ENCODE measurements around the gene LRP1. TPM values are rescaled to one million over a fixed set of nuclear protein-coding genes. Genes with fewer than 3 reads are reported as not detected.

Gene LRP1
- total RNA-seq, 1 donor from 2014 or later = 138 TPM

DNA sequence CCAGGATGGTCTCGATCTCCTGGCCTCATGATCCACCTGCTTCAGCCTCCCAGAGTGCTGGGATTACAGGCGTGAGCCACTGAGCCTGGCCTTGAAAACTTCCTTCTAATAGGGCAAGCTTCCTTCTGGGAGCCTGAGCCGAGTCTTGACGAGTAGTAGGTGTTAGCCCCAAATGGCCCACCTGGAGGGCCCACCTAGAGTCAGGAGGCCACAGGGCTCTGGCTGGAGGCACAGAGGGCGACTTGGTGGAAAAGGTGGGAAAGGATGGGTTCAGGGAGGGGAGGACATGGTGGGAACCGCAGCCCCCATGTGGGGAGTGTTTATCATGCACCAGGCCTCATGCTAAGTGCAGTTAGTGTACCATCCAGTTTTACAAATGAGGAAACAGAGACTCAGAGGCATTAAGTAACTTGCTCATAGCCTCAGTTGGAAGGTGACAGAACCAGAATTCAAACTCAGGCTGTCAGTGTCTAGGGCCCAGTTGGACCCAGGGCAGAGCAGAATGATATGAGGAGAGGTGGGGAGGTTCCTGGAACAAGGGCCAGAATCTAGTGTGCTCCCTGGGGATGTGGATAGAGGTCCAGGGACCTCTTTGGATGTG is 22.2 kb downstream of the LRP1 start:
- TF ChIP-seq CTCF (conservative IDR thresholded peaks at IDR 0.05) = no peak
- Mint-ChIP-seq H3K36me3 (peaks cover 30% of the 10 kb centered on the region), H3K27ac (no peak overlapping the region), H3K27me3 (no peaks in the 10 kb centered on the region), H3K4me3 (no peak overlapping the region), H3K9me3 (no peaks in the 10 kb centered on the region), H3K4me1 (ENCODE audit: unreplicated experiment) (peaks cover 58% of the 10 kb centered on the region)
- DNase-seq (ENCODE audit: extremely low spot score, unreplicated experiment) = no peak

- H3K9me3 Mint-ChIP-seq = no peaks in the 10 kb centered on the region
- H3K27ac Mint-ChIP-seq = peak overlapping the region; percentile 51
- no peaks in the 10 kb centered on the region for H3K27me3 Mint-ChIP-seq
- H3K4me1 Mint-ChIP-seq (ENCODE audit: unreplicated experiment) = peaks cover 46% of the 10 kb centered on the region
- DNase-seq (ENCODE audit: extremely low spot score, unreplicated experiment) = no peak
- peak overlapping the region; percentile 26 for H3K4me3 Mint-ChIP-seq
- no peak for TF ChIP-seq CTCF (conservative IDR thresholded peaks at IDR 0.05)
- H3K36me3 Mint-ChIP-seq = peaks cover 33% of the 10 kb centered on the region
These were observed 23.7 kb downstream of the LRP1 start for GRCh38 chr12:57151741-57152630.

- H3K4me1 Mint-ChIP-seq (ENCODE audit: unreplicated experiment) = peaks cover 42% of the 10 kb centered on the region
- H3K9me3 Mint-ChIP-seq = no peaks in the 10 kb centered on the region
- no peak for DNase-seq (ENCODE audit: extremely low spot score, unreplicated experiment)
- no peak overlapping the region for H3K4me3 Mint-ChIP-seq
- H3K36me3 Mint-ChIP-seq = peaks cover 37% of the 10 kb centered on the region
- H3K27ac Mint-ChIP-seq = no peak overlapping the region
- no peaks in the 10 kb centered on the region for H3K27me3 Mint-ChIP-seq
- no peak for TF ChIP-seq CTCF (conservative IDR thresholded peaks at IDR 0.05)
These were observed 24.4 kb downstream of the LRP1 start for GRCh38 chr12:57152639-57153038.

- peaks cover 40% of the 10 kb centered on the region for H3K36me3 Mint-ChIP-seq
These were observed 25.2 kb downstream of the LRP1 start for GRCh38 chr12:57153415-57153997.

DNA sequence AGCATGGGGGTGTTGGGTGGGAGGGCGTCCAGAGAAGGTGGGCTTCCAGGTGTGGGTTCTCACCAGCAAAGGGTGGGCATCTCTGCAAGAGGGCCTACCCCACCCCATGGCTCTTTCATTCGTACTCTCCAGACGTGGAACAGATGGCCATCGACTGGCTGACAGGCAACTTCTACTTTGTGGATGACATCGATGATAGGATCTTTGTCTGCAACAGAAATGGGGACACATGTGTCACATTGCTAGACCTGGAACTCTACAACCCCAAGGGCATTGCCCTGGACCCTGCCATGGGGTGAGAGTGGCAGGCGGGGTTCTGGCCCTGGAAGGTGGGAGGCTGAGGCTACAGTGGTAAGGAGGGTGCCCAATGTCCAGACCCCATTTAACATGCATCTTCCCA is 25.8 kb downstream of the LRP1 start:
- Mint-ChIP-seq H3K4me3 (no peak overlapping the region), H3K9me3 (no peaks in the 10 kb centered on the region), H3K27me3 (no peaks in the 10 kb centered on the region), H3K27ac (no peak overlapping the region), H3K4me1 (ENCODE audit: unreplicated experiment) (peaks cover 40% of the 10 kb centered on the region), H3K36me3 (peaks cover 43% of the 10 kb centered on the region)
- no peak for DNase-seq (ENCODE audit: extremely low spot score, unreplicated experiment)
- no peak for TF ChIP-seq CTCF (conservative IDR thresholded peaks at IDR 0.05)

More at GRCh38 chr12:57153415-57153997, 25.2 kb downstream of the LRP1 start:
- Mint-ChIP-seq H3K9me3 (no peaks in the 10 kb centered on the region), H3K27me3 (no peaks in the 10 kb centered on the region), H3K4me1 (ENCODE audit: unreplicated experiment) (peaks cover 41% of the 10 kb centered on the region), H3K27ac (no peak overlapping the region), H3K4me3 (no peak overlapping the region)
- no peak for TF ChIP-seq CTCF (conservative IDR thresholded peaks at IDR 0.05)
- no peak for DNase-seq (ENCODE audit: extremely low spot score, unreplicated experiment)
